Measurements from ENCODE around the gene RRM1. TPM values are rescaled to one million over a fixed set of nuclear protein-coding genes. Genes with fewer than 3 reads are reported as not detected.
A peak's percentile ranks its signal among the peaks of the same experiment; 100 is the strongest.

Gene RRM1
- total and polyA plus RNA-seq, 9 of the 15 experiments (the other 6 are each of a cell fraction or from before 2014, with no cell fraction given) = 113 to 270 (median 163) TPM

- WGBS (ENCODE audit: insufficient coverage, low coverage, missing lambda C conversion rate) = 81% methylated on average over 8 of the region's 9 CpGs
- H3K27ac ChIP-seq (ENCODE audit: extremely low read depth, low read depth, low read length) = no peak overlapping the region
- H3K4me1 ChIP-seq (replicated peaks in 1 of 2; ENCODE audit: control insufficient read depth in 2 of 2, insufficient read depth in 2 of 2, low read length in 2 of 2) = no peaks in the 10 kb centered on the region; a peak in 1 of 5 replicates
- intact Hi-C loops (cut with micrococcal nuclease) (no loop called here), in situ Hi-C loops (cut with MboI) (loop anchor here (25.0 kb wide), 1 partner anchor 596 kb away; no protein-coding TSS in a partner anchor)
- no peak overlapping the region for H3K4me2 ChIP-seq (ENCODE audit: insufficient read depth, low read length)
- ATAC-seq = no peak
- H3K9me1 ChIP-seq (ENCODE audit: control insufficient read depth, insufficient read depth, low read length) = no peaks in the 10 kb centered on the region
- CTCF ChIA-PET (ENCODE audit: low intra/inter-chr PET ratio) = no interaction called here
- no peak overlapping the region for H3K4me3 ChIP-seq
- H3K9me3 ChIP-seq (replicated peaks; ENCODE audit: control insufficient read depth, insufficient read depth, low read depth, low read length) = no peaks in the 10 kb centered on the region
- POLR2A ChIA-PET = interaction anchor here (0.9 to 2.3 kb wide), 2 partner anchors 10 to 44 kb away, joined by 3 to 9 read pairs; no protein-coding TSS in a partner anchor
- no peak for DNase-seq (ENCODE audit: extremely low read depth in 1 of 4, low spot score in 3 of 4)
- peak overlapping the region in 1 of 2 experiments; percentile 72; a peak in 1 of 4 replicates for H3K9ac ChIP-seq (ENCODE audit: insufficient read depth in 1 of 2, low read depth in 2 of 2, low read length in 2 of 2)
- no peaks in the 10 kb centered on the region for H3K79me2 ChIP-seq (ENCODE audit: control insufficient read depth, insufficient read depth, low read length)
- no TSS peak for BruUV-seq (replicated peaks)
- TF ChIP-seq ZNF639 (CRISPR knock-in tag; conservative IDR thresholded peaks at IDR 0.05 in 1 of 2, IDR thresholded peaks at IDR 0.05 in 1 of 2) (no peak), ZBTB8A (IDR thresholded peaks at IDR 0.05; ENCODE audit: partially characterized antibody) (no peak), SNRNP70 (optimal IDR thresholded peaks at IDR 0.05; ENCODE audit: low read depth, low read length) (no peak), ZZZ3 (IDR thresholded peaks at IDR 0.05) (no peak), POLR2A (conservative IDR thresholded peaks at IDR 0.05) (no peak), SAFB2 (IDR thresholded peaks at IDR 0.05; ENCODE audit: borderline replicate concordance, low read depth, low read length, severe bottlenecking) (no peak), WHSC1 (IDR thresholded peaks at IDR 0.05; ENCODE audit: low read length) (no peak), ZNF280A (IDR thresholded peaks at IDR 0.05; ENCODE audit: low read depth, partially characterized antibody) (no peak), NCOA2 (IDR thresholded peaks at IDR 0.05; ENCODE audit: partially characterized antibody in 2 of 2) (no peak), KDM4B (IDR thresholded peaks at IDR 0.05; ENCODE audit: borderline replicate concordance in 2 of 2, low read depth in 1 of 2) (no peak), TARDBP (IDR thresholded peaks at IDR 0.05) (no peak), IRF1 (CRISPR knock-in tag; IDR thresholded peaks at IDR 0.05; ENCODE audit: borderline replicate concordance) (no peak), FIP1L1 (IDR thresholded peaks at IDR 0.05; ENCODE audit: low read depth, low read length, poor library complexity, severe bottlenecking) (no peak), ZNF507 (tag; conservative IDR thresholded peaks at IDR 0.05) (no peak), ESRRB (CRISPR knock-in tag; IDR thresholded peaks at IDR 0.05; ENCODE audit: borderline replicate concordance) (no peak), TFE3 (CRISPR knock-in tag; IDR thresholded peaks at IDR 0.05) (no peak)
- H2AFZ ChIP-seq (ENCODE audit: low read depth, low read length) = no peak overlapping the region
- H3K36me3 ChIP-seq (ENCODE audit: control insufficient read depth, insufficient read depth, low read length) = peaks cover 51% of the 10 kb centered on the region
- no peaks in the 10 kb centered on the region for H4K20me1 ChIP-seq (replicated peaks; ENCODE audit: control insufficient read depth, insufficient read depth, low read length)
- FAIRE-seq = no peak
- H3K27me3 ChIP-seq (ENCODE audit: control insufficient read depth in 2 of 2, insufficient read depth in 2 of 2, low read length in 2 of 2) = no peaks in the 10 kb centered on the region
Measured at GRCh38 chr11:4083198-4083597, 11.4 kb upstream of the RRM1 start.
